DND-41 (cell line): ENCODE data around the gene SH3BGR.

ENCODE experiments used
- EZH2 ChIP-seq: IDR thresholded peaks from 3 replicates; pipeline ENCODE4 v1.6.1; 2012; ENCODE audit warnings: borderline replicate concordance, low read depth, mild to moderate bottlenecking, moderate library complexity, low read length, inconsistent platforms; ENCODE audit not compliant: severe bottlenecking
- TF ChIP-seq, protein P1 (sequence below): IDR thresholded peaks from 2 replicates; pipeline ENCODE4 v1.5.1; 2012; ENCODE audit warnings: borderline replicate concordance, low read length, moderate library complexity, mild to moderate bottlenecking; ENCODE audit not compliant: poor library complexity, severe bottlenecking; ENCODE audit errors: extremely low read depth

DNA sequence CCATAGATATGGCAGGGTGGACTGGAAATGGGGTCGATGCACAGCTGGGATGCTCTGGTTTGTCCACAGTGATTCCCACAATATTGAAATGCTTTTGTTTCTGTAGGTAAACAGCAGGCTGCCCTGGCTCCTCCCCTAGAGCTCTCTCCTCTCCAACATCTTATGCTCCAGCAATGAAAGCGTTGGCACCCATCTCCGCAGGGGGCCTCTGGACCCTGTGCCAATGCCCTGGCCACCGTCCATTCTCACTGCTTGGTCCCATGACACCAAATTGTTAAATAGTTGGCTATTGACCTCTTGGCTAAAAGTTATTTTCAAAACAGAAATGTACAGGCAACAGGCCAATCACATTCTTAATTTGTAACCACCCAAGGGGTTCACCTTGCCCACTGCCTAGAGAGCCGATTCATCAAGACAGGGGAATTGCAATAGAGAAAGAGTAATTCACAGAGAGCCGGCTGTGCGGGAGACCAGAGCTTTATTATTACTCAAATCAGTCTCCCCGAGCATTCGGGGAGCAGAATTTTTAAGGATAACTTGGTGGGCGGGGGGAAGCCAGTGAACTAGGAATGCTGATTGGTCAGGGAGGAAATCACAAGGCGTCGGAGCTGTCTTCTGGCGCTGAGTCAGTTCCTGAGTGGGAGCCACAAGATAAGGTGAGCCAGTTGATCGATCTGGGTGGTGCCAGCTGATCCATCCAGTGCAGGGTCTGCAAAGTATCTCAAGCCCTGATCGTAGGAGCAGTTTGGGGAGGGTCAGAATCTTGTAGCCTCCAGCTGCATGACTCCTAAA is 84.1 kb downstream of the SH3BGR start:
- TF ChIP-seq, protein P1, sequence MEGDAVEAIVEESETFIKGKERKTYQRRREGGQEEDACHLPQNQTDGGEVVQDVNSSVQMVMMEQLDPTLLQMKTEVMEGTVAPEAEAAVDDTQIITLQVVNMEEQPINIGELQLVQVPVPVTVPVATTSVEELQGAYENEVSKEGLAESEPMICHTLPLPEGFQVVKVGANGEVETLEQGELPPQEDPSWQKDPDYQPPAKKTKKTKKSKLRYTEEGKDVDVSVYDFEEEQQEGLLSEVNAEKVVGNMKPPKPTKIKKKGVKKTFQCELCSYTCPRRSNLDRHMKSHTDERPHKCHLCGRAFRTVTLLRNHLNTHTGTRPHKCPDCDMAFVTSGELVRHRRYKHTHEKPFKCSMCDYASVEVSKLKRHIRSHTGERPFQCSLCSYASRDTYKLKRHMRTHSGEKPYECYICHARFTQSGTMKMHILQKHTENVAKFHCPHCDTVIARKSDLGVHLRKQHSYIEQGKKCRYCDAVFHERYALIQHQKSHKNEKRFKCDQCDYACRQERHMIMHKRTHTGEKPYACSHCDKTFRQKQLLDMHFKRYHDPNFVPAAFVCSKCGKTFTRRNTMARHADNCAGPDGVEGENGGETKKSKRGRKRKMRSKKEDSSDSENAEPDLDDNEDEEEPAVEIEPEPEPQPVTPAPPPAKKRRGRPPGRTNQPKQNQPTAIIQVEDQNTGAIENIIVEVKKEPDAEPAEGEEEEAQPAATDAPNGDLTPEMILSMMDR = no peak
- no peak for TF ChIP-seq EZH2
